C4-2B (cell line): ENCODE data around the gene ABL2.
"Not testable (repeated sequence)": the region's sequence is repeated elsewhere in the genome, so short reads cannot be mapped to it uniquely, and the experiment has no call there.

Experiments used
- H3K27ac ChIP-seq: fragments of 450-650 bp; 2 replicates; pipeline ENCODE4 v1.5.1; 2017
- ZFX ChIP-seq: fragments of 450-650 bp; IDR thresholded peaks from 2 replicates; pipeline ENCODE4 v1.6.1; 2017
- TF ChIP-seq, protein P1 (sequence below): fragments of 450-650 bp; conservative IDR thresholded peaks from 2 replicates; pipeline ENCODE4 v1.5.1; 2017; ENCODE audit warnings: mild to moderate bottlenecking

ABL2 gene

DNA sequence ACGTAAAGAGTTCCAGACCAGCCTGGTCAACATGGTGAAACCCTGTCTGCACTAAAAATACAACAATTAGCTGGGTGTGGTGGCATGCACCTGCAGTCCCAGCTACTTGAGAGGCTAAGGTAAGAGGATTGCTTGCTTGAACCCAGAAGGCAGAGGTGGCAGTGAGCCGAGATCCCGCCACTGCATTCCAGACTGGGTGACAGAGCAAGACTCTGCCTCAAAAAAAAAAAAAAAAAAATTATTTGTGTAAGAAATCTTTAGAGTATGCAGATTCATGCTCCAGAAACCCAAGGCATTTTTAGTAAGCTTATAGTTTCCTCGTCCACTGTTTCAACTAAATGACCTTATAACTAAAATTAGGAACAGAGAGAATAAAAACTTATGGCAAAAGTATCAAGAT, 51.3 kb downstream of the ABL2 start:
- no peak overlapping the region for H3K27ac ChIP-seq
- TF ChIP-seq, protein P1, sequence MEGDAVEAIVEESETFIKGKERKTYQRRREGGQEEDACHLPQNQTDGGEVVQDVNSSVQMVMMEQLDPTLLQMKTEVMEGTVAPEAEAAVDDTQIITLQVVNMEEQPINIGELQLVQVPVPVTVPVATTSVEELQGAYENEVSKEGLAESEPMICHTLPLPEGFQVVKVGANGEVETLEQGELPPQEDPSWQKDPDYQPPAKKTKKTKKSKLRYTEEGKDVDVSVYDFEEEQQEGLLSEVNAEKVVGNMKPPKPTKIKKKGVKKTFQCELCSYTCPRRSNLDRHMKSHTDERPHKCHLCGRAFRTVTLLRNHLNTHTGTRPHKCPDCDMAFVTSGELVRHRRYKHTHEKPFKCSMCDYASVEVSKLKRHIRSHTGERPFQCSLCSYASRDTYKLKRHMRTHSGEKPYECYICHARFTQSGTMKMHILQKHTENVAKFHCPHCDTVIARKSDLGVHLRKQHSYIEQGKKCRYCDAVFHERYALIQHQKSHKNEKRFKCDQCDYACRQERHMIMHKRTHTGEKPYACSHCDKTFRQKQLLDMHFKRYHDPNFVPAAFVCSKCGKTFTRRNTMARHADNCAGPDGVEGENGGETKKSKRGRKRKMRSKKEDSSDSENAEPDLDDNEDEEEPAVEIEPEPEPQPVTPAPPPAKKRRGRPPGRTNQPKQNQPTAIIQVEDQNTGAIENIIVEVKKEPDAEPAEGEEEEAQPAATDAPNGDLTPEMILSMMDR, result no peak
- TF ChIP-seq ZFX, result no peak

DNA sequence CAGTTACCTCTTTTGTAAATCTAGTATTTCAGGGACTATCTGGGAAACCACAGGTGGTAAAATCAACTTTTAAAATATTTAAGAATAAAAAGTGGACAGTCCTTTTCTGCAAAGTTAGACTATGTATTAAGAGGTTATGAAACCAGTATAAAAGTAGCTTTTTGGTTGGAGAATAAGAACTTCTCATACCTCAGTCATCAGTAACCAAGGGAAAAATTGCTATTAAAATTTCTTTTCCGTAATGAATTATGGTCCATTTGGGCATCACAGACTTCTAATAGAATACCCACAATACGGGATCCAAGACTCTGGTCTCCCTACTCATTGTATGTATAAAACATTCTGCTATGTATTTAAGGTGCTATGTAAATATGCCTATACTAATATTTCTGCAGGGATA, 51.9 kb downstream of the ABL2 start:
- no peak overlapping the region for H3K27ac ChIP-seq

DNA sequence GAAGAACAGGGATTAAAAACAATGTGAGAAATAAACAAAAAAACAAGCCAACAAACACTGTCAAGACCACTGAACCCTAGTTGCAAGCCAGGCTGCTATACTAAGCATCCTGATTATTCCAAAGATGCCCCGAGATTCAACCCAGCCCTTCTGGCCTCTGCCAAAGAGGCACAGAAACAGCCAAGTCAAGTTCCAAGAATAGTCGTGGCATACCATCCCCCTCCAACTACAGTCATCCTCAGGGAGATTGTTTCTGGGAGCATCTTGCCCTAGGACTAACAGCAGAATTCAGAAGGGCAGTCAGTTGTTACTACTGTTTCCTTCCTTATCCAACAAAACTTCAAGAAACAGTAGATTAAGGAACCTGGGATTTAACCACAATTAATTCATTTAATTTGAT, 52.3 kb downstream of the ABL2 start:
- H3K27ac ChIP-seq, result no peak overlapping the region
- TF ChIP-seq, protein P1, result no peak
- no peak for TF ChIP-seq ZFX

More for the DNA sequence above, 51.9 kb downstream of the ABL2 start:
- no peak for TF ChIP-seq ZFX
- TF ChIP-seq, protein P1, result no peak

DNA sequence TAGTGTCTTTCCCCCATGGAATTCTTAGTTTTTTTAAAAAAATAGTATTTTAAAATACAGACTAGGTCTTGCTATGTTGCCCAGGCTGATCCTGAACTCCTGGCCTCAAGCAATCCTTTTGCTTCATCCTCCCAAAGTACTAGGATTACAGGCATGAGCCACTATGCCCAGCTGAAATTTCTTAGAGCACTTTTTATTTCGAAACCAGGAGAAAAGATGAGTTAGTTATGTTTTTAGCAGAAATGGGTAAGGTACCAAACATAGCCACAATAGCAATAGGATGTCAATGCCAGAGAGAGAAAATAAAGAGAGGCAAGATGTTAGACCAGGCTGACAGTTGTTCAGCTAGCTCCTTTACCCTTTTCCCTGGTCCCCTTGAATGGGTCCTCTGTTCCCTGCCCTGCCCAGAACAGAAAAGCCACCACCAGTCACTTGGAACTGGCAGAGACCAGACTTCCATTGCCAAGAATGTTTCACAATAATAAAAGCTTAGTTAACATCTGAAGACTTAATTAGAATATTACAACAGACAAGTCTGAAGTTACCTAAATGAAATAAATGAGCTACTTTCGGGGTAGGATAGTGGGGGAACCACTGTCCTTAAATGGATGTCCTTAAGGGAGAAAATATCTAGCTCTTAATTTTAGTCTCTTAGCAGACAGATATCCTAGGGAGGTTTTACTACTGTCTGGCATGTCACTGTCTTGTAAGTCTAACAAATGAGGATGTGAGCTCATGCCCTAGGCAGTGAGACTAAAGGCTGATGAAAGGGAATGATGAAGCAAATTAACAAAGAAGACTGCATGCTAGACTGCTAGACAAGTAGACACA, 54.3 kb downstream of the ABL2 start:
- TF ChIP-seq, protein P1, result no peak
- TF ChIP-seq ZFX, result no peak
- H3K27ac ChIP-seq, result no peak overlapping the region

DNA sequence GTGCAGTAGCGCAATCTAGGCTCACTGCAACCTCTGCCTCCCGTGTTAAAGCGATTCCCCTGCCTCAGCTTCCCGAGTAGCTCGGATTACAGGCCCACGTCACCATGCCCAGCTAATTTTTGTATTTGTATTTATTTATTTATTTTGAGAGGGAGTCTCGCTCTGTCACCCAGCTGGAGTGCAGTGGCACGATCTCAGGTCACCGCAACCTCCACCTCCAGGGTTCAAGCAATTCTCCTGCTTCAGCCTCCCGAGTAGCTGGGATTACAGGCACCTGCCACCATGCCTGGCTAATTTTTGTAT, 59.1 kb downstream of the ABL2 start:
- H3K27ac ChIP-seq, result not testable (repeated sequence)

DNA sequence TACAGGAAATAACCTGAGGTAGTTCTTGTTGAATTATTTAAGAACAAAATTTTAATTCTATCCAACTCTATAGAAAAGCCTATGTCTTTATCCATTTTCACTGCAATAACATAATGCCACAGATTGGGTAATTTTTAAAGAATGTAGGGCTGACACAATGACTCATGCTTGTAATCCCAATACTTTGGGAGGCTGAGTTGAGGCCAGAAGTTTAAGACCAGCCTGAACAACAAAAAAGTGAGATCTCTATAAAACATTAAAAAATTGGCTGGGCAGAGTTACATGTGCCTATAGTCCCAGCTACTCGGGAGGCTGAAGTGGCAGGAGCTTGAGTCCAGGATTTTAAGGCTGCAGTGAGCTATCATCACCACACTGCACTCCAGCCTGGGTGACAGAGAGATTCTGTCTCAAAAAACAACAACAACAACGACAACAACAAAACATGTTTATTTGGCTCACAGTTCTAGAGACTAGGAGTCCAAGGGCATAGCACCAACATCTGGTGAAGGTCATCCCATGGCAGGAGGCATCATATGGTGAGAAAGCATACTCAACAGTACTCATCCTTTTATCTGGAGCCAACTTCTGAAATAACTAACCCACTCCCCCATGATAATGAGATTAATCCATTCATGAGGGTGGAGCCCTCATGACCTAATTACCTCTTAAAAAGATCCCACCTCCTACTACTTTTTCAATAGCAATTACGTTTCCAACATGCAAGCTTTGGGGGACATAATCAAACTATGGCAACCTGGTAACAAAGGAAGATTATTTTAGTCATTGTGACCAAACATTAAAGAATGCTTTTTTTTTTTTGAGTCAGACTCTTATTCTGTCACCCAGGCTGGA, 59.6 kb downstream of the ABL2 start:
- TF ChIP-seq, protein P1, result no peak
- TF ChIP-seq ZFX, result no peak
- no peak overlapping the region for H3K27ac ChIP-seq

DNA sequence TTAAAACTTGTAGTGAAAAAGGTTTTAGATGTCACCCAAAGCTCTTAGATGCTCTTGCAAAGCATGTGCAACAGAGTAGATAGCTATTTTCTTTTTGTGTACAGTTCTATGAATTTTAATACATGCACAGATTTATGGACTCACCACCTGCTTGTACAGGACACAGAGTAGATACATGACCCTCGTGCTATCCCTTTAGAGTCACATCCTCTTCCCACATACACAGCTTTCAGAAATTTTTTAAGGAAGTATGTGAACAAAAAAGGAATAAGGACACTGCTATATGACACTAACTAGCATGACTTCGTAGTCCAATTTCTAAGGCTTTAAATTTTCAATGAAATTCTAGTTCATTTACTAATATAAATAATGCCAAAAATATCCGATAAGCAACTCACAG, 60.9 kb downstream of the ABL2 start:
- TF ChIP-seq ZFX, result no peak
- TF ChIP-seq, protein P1, result no peak
- no peak overlapping the region for H3K27ac ChIP-seq
